MM.1S (cell line): ENCODE results near the gene CHD2.

Experiments
- DNase-seq: peaks from one replicate; pipeline ENCODE4 v3.0.0-alpha.2; 2015
- H2AFZ ChIP-seq: fragments of 300-600 bp; sonication (generic); 2 replicates; pipeline ENCODE4 v1.6.0; 2016; ENCODE audit warnings: antibody characterized with exemption, low read length
- H3F3A ChIP-seq: fragments of 300-600 bp; sonication (generic); 2 replicates; pipeline ENCODE4 v1.6.1; 2016; ENCODE audit warnings: mild to moderate bottlenecking, antibody characterized with exemption, low read length, moderate library complexity, mixed read lengths; ENCODE audit not compliant: insufficient read depth
- H3K27ac ChIP-seq: fragments of 300-600 bp; sonication (generic); 2 replicates; pipeline ENCODE4 v1.5.1; 2016; ENCODE audit warnings: mild to moderate bottlenecking, low read length
- H3K27me3 ChIP-seq: fragments of 300-600 bp; sonication (generic); replicated peaks from 2 replicates; pipeline ENCODE4 v1.6.0; 2016; ENCODE audit warnings: low read length; ENCODE audit not compliant: insufficient read depth
- H3K36me3 ChIP-seq: fragments of 300-600 bp; sonication (generic); replicated peaks from 2 replicates; pipeline ENCODE4 v1.6.1; 2016; ENCODE audit warnings: mild to moderate bottlenecking, low read length, mixed read lengths; ENCODE audit not compliant: insufficient read depth
- H3K4me1 ChIP-seq: fragments of 300-600 bp; sonication (generic); 2 replicates; pipeline ENCODE4 v1.6.1; 2016; ENCODE audit warnings: low read length, mixed read lengths
- H3K4me2 ChIP-seq: fragments of 300-600 bp; sonication (generic); 2 replicates; pipeline ENCODE4 v1.6.0; 2016; ENCODE audit warnings: low read depth, low read length
- H3K4me3 ChIP-seq: fragments of 300-600 bp; sonication (generic); 2 replicates; pipeline ENCODE4 v1.5.1; 2016; ENCODE audit warnings: low read length, mixed read lengths
- H3K79me2 ChIP-seq: fragments of 300-600 bp; sonication (generic); 2 replicates; pipeline ENCODE4 v1.6.1; 2016; ENCODE audit warnings: mixed run types, low read length, mixed read lengths
- H3K9ac ChIP-seq: fragments of 300-600 bp; sonication (generic); 2 replicates; pipeline ENCODE4 v1.6.1; 2016; ENCODE audit warnings: low read length, mixed read lengths
- H3K9me2 ChIP-seq: fragments of 300-600 bp; sonication (generic); replicated peaks from 2 replicates; pipeline ENCODE4 v1.6.1; 2016; ENCODE audit warnings: mild to moderate bottlenecking, low read length, mixed read lengths; ENCODE audit not compliant: insufficient read depth
- H3K9me3 ChIP-seq: fragments of 300-600 bp; sonication (generic); replicated peaks from 2 replicates; pipeline ENCODE4 v1.6.1; 2016; ENCODE audit warnings: mild to moderate bottlenecking, low read length, mixed read lengths; ENCODE audit not compliant: insufficient read depth
- H4K20me1 ChIP-seq: fragments of 300-600 bp; sonication (generic); 2 replicates; pipeline ENCODE4 v1.6.1; 2016; ENCODE audit warnings: mild to moderate bottlenecking, low read length, moderate library complexity, mixed read lengths; ENCODE audit not compliant: insufficient read depth
- EZH2 ChIP-seq: fragments of 300-600 bp; sonication (generic); optimal IDR thresholded peaks from 2 replicates; pipeline ENCODE3; 2017; ENCODE audit warnings: low read depth, mild to moderate bottlenecking, antibody characterized with exemption, low read length, mixed read lengths
- EZH2phosphoT487 ChIP-seq: fragments of 300-600 bp; sonication (generic); IDR thresholded peaks from 2 replicates; pipeline ENCODE4 v1.6.1; 2018; ENCODE audit warnings: antibody characterized with exemption, low read length
- TF ChIP-seq, protein P1 (sequence below): fragments of 300-600 bp; sonication (generic); IDR thresholded peaks from 2 replicates; pipeline ENCODE4 v1.5.1; 2016; ENCODE audit warnings: antibody characterized with exemption, low read length, mixed read lengths

CHD2 gene

DNA sequence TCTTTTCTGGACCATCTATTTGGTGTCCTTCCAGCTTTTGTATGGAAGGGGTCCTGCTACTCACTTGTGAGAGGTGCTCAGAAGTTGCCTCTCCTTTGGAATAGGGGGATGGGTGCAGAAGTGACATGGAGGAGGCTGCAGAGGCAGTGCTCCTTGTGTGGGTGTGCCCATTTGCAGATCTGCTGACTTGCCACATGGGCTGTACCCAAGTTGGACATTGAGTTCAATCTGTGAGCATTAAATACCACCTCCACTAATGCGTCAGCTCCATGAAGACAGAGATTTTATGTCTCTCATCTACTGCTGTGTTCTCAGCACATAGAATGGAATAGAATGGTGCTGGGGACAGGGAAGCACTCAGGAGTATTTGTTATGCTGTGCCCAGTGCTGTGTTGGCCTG is 112.7 kb downstream of the CHD2 start:
- Histone ChIP-seq H3K4me1 (no peaks in the 10 kb centered on the region), H3K4me3 (no peak overlapping the region), H2AFZ (no peak overlapping the region), H3K9me3 (no peaks in the 10 kb centered on the region), H3K4me2 (no peak overlapping the region), H3K27ac (no peak overlapping the region), H3K9me2 (no peaks in the 10 kb centered on the region), H4K20me1 (no peaks in the 10 kb centered on the region), H3F3A (no peaks in the 10 kb centered on the region), H3K36me3 (peaks cover 18% of the 10 kb centered on the region), H3K9ac (no peak overlapping the region), H3K79me2 (no peaks in the 10 kb centered on the region), H3K27me3 (no peaks in the 10 kb centered on the region)
- no peak for DNase-seq
- TF ChIP-seq EZH2phosphoT487, result no peak

DNA sequence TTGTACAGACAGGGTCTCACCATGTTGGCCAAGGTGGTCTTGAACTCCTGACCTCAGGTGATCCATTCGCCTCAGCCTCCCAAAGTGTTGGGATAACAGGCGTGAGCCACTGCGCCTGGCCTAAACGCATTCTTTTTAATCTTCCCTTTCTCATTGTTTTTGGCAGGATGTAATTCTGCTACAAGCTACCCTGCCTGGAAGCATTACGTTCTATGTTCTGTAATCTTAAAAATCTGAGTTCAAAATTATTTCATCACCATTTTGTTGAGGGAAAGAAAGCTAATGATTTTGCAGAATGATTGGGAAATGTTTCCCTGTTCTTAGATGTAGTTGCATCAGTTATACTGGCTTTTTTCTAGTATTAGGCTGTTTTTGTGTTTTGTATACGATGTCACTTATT is 117.4 kb downstream of the CHD2 start:
- no peak for DNase-seq
- Histone ChIP-seq H4K20me1 (no peaks in the 10 kb centered on the region), H3K27me3 (no peaks in the 10 kb centered on the region), H3K4me1 (peaks cover 15% of the 10 kb centered on the region), H3K9me3 (no peaks in the 10 kb centered on the region), H3K9ac (no peak overlapping the region), H2AFZ (no peak overlapping the region), H3K4me2 (no peak overlapping the region), H3F3A (peaks cover 10% of the 10 kb centered on the region), H3K27ac (no peak overlapping the region), H3K79me2 (peaks cover 9% of the 10 kb centered on the region), H3K4me3 (no peak overlapping the region), H3K9me2 (no peaks in the 10 kb centered on the region), H3K36me3 (peaks cover 28% of the 10 kb centered on the region)
- TF ChIP-seq EZH2phosphoT487 (no peak), EZH2 (no peak)
- TF ChIP-seq, protein P1, sequence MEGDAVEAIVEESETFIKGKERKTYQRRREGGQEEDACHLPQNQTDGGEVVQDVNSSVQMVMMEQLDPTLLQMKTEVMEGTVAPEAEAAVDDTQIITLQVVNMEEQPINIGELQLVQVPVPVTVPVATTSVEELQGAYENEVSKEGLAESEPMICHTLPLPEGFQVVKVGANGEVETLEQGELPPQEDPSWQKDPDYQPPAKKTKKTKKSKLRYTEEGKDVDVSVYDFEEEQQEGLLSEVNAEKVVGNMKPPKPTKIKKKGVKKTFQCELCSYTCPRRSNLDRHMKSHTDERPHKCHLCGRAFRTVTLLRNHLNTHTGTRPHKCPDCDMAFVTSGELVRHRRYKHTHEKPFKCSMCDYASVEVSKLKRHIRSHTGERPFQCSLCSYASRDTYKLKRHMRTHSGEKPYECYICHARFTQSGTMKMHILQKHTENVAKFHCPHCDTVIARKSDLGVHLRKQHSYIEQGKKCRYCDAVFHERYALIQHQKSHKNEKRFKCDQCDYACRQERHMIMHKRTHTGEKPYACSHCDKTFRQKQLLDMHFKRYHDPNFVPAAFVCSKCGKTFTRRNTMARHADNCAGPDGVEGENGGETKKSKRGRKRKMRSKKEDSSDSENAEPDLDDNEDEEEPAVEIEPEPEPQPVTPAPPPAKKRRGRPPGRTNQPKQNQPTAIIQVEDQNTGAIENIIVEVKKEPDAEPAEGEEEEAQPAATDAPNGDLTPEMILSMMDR, result no peak

DNA sequence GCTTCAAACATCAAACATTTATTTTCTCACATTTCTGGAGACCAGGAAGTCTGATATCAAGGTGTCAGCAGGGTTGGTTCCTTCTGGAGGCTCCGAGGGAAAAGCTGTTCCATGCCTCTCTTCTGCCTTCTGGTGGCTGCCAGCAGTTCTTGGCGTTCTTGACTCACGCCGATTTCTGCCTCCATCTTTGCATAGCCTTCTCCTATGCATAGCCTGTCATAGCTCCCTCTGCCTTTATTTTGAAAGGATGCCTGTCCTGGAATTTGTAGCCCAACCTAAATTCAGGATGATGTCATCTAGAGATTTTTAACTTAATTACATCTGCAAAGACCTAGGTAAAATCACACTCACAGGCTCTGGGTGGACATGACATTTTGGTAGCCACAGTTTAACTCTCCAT is 118.5 kb downstream of the CHD2 start:
- H3K9ac ChIP-seq, result no peak overlapping the region
- peaks cover 10% of the 10 kb centered on the region for H3F3A ChIP-seq
- H3K4me3 ChIP-seq, result no peak overlapping the region
- H3K9me2 ChIP-seq, result no peaks in the 10 kb centered on the region
- H3K4me1 ChIP-seq, result peaks cover 15% of the 10 kb centered on the region
- TF ChIP-seq, protein P1, result no peak
- TF ChIP-seq EZH2 (no peak), EZH2phosphoT487 (no peak)
- H2AFZ ChIP-seq, result no peak overlapping the region
- DNase-seq, result no peak
- H3K79me2 ChIP-seq, result peaks cover 17% of the 10 kb centered on the region
- no peaks in the 10 kb centered on the region for H3K9me3 ChIP-seq
- H3K27me3 ChIP-seq, result no peaks in the 10 kb centered on the region
- H4K20me1 ChIP-seq, result no peaks in the 10 kb centered on the region
- no peak overlapping the region for H3K27ac ChIP-seq
- H3K36me3 ChIP-seq, result peaks cover 28% of the 10 kb centered on the region
- H3K4me2 ChIP-seq, result no peak overlapping the region

DNA sequence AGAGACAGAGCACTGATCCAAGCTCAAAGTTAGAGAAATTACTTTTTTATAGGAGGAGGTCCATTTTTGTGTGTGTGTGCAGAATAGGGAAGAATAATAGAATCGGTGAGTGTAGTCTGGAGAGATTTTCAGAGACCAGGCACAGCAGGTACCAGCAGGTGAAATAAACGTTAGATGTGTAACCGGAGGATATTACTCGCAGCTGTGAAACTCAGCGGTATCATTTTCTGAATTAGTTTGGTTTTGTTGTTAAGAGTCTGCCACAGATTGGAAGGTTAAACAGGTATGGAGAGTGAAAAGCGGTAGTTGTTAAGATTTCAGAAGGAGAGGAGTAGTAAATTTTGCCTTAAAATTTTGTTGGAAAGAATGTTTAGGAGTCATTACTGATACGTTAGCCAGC is 119.0 kb downstream of the CHD2 start:
- H3K27me3 ChIP-seq, result no peaks in the 10 kb centered on the region
- H4K20me1 ChIP-seq, result no peaks in the 10 kb centered on the region
- no peak overlapping the region for H2AFZ ChIP-seq
- TF ChIP-seq, protein P1, result no peak
- no peak for TF ChIP-seq EZH2phosphoT487
- TF ChIP-seq EZH2, result no peak
- H3K4me1 ChIP-seq, result peaks cover 15% of the 10 kb centered on the region
- H3K79me2 ChIP-seq, result peaks cover 17% of the 10 kb centered on the region
- no peak for DNase-seq
- H3K4me2 ChIP-seq, result no peak overlapping the region
- no peaks in the 10 kb centered on the region for H3K9me2 ChIP-seq
- no peak overlapping the region for H3K4me3 ChIP-seq
- H3K9me3 ChIP-seq, result no peaks in the 10 kb centered on the region
- H3F3A ChIP-seq, result peaks cover 10% of the 10 kb centered on the region
- H3K9ac ChIP-seq, result no peak overlapping the region
- H3K36me3 ChIP-seq, result peaks cover 28% of the 10 kb centered on the region
- no peak overlapping the region for H3K27ac ChIP-seq
